Activated naive CD4-positive, alpha-beta T cell treated with anti-CD3 and anti-CD28 coated beads, Interleukin-2, amount 50 U/mL, for 72 hours (primary cell): Measurements from ENCODE around the gene ZNF638. TPM values are rescaled to one million over a fixed set of nuclear protein-coding genes. Genes with fewer than 3 reads are reported as not detected.
"Not testable (repeated sequence)": the region's sequence is repeated elsewhere in the genome, so short reads cannot be mapped to it uniquely, and the experiment has no call there.

ENCODE experiments used
- ATAC-seq, 2 donors: fragments of 150-1000 bp; cut with Tn5 transposase; 2 replicates each; pipeline ENCODE4 v1.10.0; 2021; ENCODE audit warnings: mild to moderate bottlenecking in 2 of 2, moderate library complexity in 2 of 2
- DNase-seq, 2 donors: peaks; one replicate each; pipeline ENCODE4 v3.0.0; 2021 to 2022; ENCODE audit warnings: low spot score in 2 of 2
- H3K27ac Mint-ChIP-seq, 2 donors: one replicate each; pipeline ENCODE4 v1.8.0; 2022; ENCODE audit warnings: mild to moderate bottlenecking in 2 of 2, mixed read lengths in 2 of 2
- H3K36me3 Mint-ChIP-seq, 2 donors: one replicate each; pipeline ENCODE4 v1.8.0; 2022; ENCODE audit warnings: mixed read lengths in 2 of 2
- H3K9me3 Mint-ChIP-seq, 2 donors: one replicate each; pipeline ENCODE4 v1.8.0; 2022; ENCODE audit warnings: mixed read lengths in 2 of 2
- total RNA-seq, 2 donors: library from RNA; stranded (reverse); gene quantifications; one replicate each; pipeline ENCODE4 v1.2.3, GENCODE V29; 2022

Gene ZNF638
- total RNA-seq, 2 donors from 2014 or later: 111 to 126 TPM

- peaks cover 10 to 40% of the 10 kb centered on the region in 2 donors for H3K36me3 Mint-ChIP-seq
- DNase-seq: no peak
- no peak for ATAC-seq
- H3K27ac Mint-ChIP-seq: no peak overlapping the region
- no peaks in the 10 kb centered on the region for H3K9me3 Mint-ChIP-seq
Measured at GRCh38 chr2:71361631-71362030, 30.0 kb downstream of the ZNF638 start.

GRCh38 chr2:71362447-71362846, 30.9 kb downstream of the ZNF638 start:
- DNase-seq: no peak
- ATAC-seq: no peak
- Mint-ChIP-seq H3K36me3 (peaks cover 5 to 33% of the 10 kb centered on the region in 2 donors), H3K9me3 (no peaks in the 10 kb centered on the region), H3K27ac (peak overlapping the region in 1 of 2 donors; percentile 6)

GRCh38 chr2:71370015-71370414, 38.4 kb downstream of the ZNF638 start:
- no peak for ATAC-seq
- DNase-seq: no peak
- H3K36me3 Mint-ChIP-seq: peaks cover 0 to 8% of the 10 kb centered on the region in 2 donors
- no peak overlapping the region for H3K27ac Mint-ChIP-seq
- H3K9me3 Mint-ChIP-seq: no peaks in the 10 kb centered on the region

- DNase-seq (no peak), ATAC-seq (no peak)
- Mint-ChIP-seq H3K9me3 (no peaks in the 10 kb centered on the region), H3K27ac (no peak overlapping the region), H3K36me3 (peaks cover 0 to 9% of the 10 kb centered on the region in 2 donors)
Measured at GRCh38 chr2:71372042-71372441, 40.5 kb downstream of the ZNF638 start.

- H3K36me3 Mint-ChIP-seq: peaks cover 12 to 17% of the 10 kb centered on the region in 2 donors
- no peak overlapping the region for H3K27ac Mint-ChIP-seq
- H3K9me3 Mint-ChIP-seq: no peaks in the 10 kb centered on the region
- ATAC-seq (no peak), DNase-seq (no peak)
Measured at GRCh38 chr2:71379086-71379485, 47.5 kb downstream of the ZNF638 start.

GRCh38 chr2:71380665-71381064, 49.1 kb downstream of the ZNF638 start:
- ATAC-seq: no peak
- Mint-ChIP-seq H3K36me3 (peaks cover 16 to 27% of the 10 kb centered on the region in 2 donors), H3K27ac (no peak overlapping the region), H3K9me3 (no peaks in the 10 kb centered on the region)
- no peak for DNase-seq

GRCh38 chr2:71385012-71385411, 53.4 kb downstream of the ZNF638 start:
- Mint-ChIP-seq H3K27ac (no peak overlapping the region), H3K9me3 (no peaks in the 10 kb centered on the region), H3K36me3 (peaks cover 23 to 43% of the 10 kb centered on the region in 2 donors)
- no peak for DNase-seq
- no peak for ATAC-seq

GRCh38 chr2:71388214-71388613, 56.6 kb downstream of the ZNF638 start:
- DNase-seq (no peak), ATAC-seq (no peak)
- Mint-ChIP-seq H3K36me3 (peaks cover 31 to 36% of the 10 kb centered on the region in 2 donors), H3K27ac (no peak overlapping the region), H3K9me3 (no peaks in the 10 kb centered on the region)

- Mint-ChIP-seq H3K36me3 (peaks cover 33 to 36% of the 10 kb centered on the region in 2 donors), H3K9me3 (no peaks in the 10 kb centered on the region), H3K27ac (no peak overlapping the region)
- no peak for DNase-seq
- no peak for ATAC-seq
Measured at GRCh38 chr2:71389384-71390072, 57.9 kb downstream of the ZNF638 start.

GRCh38 chr2:71393216-71393615, 61.6 kb downstream of the ZNF638 start:
- DNase-seq (no peak), ATAC-seq (no peak)
- no peak overlapping the region for H3K27ac Mint-ChIP-seq
- H3K9me3 Mint-ChIP-seq: no peaks in the 10 kb centered on the region
- H3K36me3 Mint-ChIP-seq: peaks cover 22 to 31% of the 10 kb centered on the region in 2 donors

GRCh38 chr2:71395471-71395870, 63.9 kb downstream of the ZNF638 start:
- Mint-ChIP-seq H3K27ac (no peak overlapping the region), H3K9me3 (no peaks in the 10 kb centered on the region), H3K36me3 (peaks cover 17 to 21% of the 10 kb centered on the region in 2 donors)
- ATAC-seq: no peak
- DNase-seq: no peak

- DNase-seq (no peak), ATAC-seq (no peak)
- peak overlapping the region in 1 of 2 donors; percentile 1 for H3K27ac Mint-ChIP-seq
- no peaks in the 10 kb centered on the region for H3K9me3 Mint-ChIP-seq
- peaks cover 14 to 18% of the 10 kb centered on the region in 2 donors for H3K36me3 Mint-ChIP-seq
Measured at GRCh38 chr2:71402427-71402826, 70.8 kb downstream of the ZNF638 start.

GRCh38 chr2:71409611-71410010, 78.0 kb downstream of the ZNF638 start:
- peaks cover 21 to 30% of the 10 kb centered on the region in 2 donors for H3K36me3 Mint-ChIP-seq

GRCh38 chr2:71410696-71411095, 79.1 kb downstream of the ZNF638 start:
- DNase-seq (no peak), ATAC-seq (no peak)
- Mint-ChIP-seq H3K9me3 (peaks cover 0 to 5% of the 10 kb centered on the region in 2 donors), H3K27ac (peak overlapping the region; percentile 18 to 29), H3K36me3 (peaks cover 21 to 29% of the 10 kb centered on the region in 2 donors)

More at GRCh38 chr2:71409611-71410010, 78.0 kb downstream of the ZNF638 start:
- no peak for DNase-seq
- Mint-ChIP-seq H3K9me3 (peaks cover 0 to 5% of the 10 kb centered on the region in 2 donors), H3K27ac (no peak overlapping the region)
- no peak for ATAC-seq

- peak overlapping the region in 1 of 2 donors; percentile 81 for H3K27ac Mint-ChIP-seq
- not testable (repeated sequence) for ATAC-seq, H3K36me3 Mint-ChIP-seq, DNase-seq, H3K9me3 Mint-ChIP-seq
Measured at GRCh38 chr2:71416866-71417265, 85.3 kb downstream of the ZNF638 start.

- DNase-seq (no peak), ATAC-seq (peak; percentile 11 to 14)
- H3K9me3 Mint-ChIP-seq: no peaks in the 10 kb centered on the region
- H3K36me3 Mint-ChIP-seq: peaks cover 2 to 6% of the 10 kb centered on the region in 2 donors
- H3K27ac Mint-ChIP-seq: peak overlapping the region in 1 of 2 donors; percentile 81
Measured at GRCh38 chr2:71417300-71418202, 86.0 kb downstream of the ZNF638 start.

GRCh38 chr2:71419145-71419544, 87.6 kb downstream of the ZNF638 start:
- Mint-ChIP-seq H3K9me3 (no peaks in the 10 kb centered on the region), H3K36me3 (peaks cover 8 to 19% of the 10 kb centered on the region in 2 donors), H3K27ac (no peak overlapping the region)
- no peak for DNase-seq
- ATAC-seq: no peak
